Suprapubic skin (tissue), 4 donors: ENCODE data around the gene HOXA5. TPM values are rescaled to one million over a fixed set of nuclear protein-coding genes. Genes with fewer than 3 reads are reported as not detected.

Experiments
- DNase-seq, 2 donors: peaks; one replicate each; pipeline ENCODE4 v3.0.0-alpha.2; 2019; ENCODE audit warnings: low spot score in 2 of 2
- H3K27ac ChIP-seq: fragments of 200-600 bp; sonication (generic); one replicate; pipeline ENCODE4 v1.5.1; 2019
- H3K27me3 ChIP-seq: fragments of 200-600 bp; sonication (generic); one replicate; pipeline ENCODE4 v1.5.1; 2019
- H3K36me3 ChIP-seq: fragments of 200-600 bp; sonication (generic); one replicate; pipeline ENCODE4 v1.5.1; 2019
- H3K4me1 ChIP-seq: fragments of 200-600 bp; sonication (generic); one replicate; pipeline ENCODE4 v1.5.1; 2019
- H3K4me3 ChIP-seq: fragments of 200-600 bp; sonication (generic); one replicate; pipeline ENCODE4 v1.5.1; 2019; ENCODE audit warnings: mild to moderate bottlenecking
- H3K9me3 ChIP-seq: fragments of 200-600 bp; sonication (generic); one replicate; pipeline ENCODE4 v1.5.1; 2019
- EP300 ChIP-seq: sonication (generic); formaldehyde crosslinking; IDR thresholded peaks from one replicate; pipeline ENCODE4 v1.6.1; 2017; ENCODE audit warnings: antibody characterized with exemption
- POLR2A ChIP-seq, 2 donors: fragments of 450-650 bp; IDR thresholded peaks; one replicate each; pipeline ENCODE4 v1.6.1; 2017; ENCODE audit warnings: antibody characterized with exemption in 2 of 2, mild to moderate bottlenecking in 2 of 2, moderate library complexity in 2 of 2
- POLR2AphosphoS5 ChIP-seq, 3 donors: sonication (generic); formaldehyde crosslinking; IDR thresholded peaks; one replicate each; pipeline ENCODE4 v1.6.1; 2017; ENCODE audit warnings: antibody characterized with exemption in 3 of 3
- WGBS: methylation state at CpG from one replicate; pipeline ENCODE4 v1.1.5; 2018; 5-methylcytosine and 5-hydroxymethylcytosine counted together
- total RNA-seq, 4 donors: library from RNA; depleted of rRNA; stranded (reverse); fragments of >200 nt; gene quantifications; one replicate each; pipeline ENCODE4 v1.1.0, GENCODE V29; 2016
- TF ChIP-seq, protein P1 (sequence below), 2 donors: fragments of 200-600 bp in 1 of 2; fragments of 450-650 bp in 1 of 2; sonication (generic) in 1 of 2; IDR thresholded peaks; one replicate each; pipeline ENCODE4 v1.5.1; 2016 to 2019; ENCODE audit warnings: antibody characterized with exemption in 2 of 2, mild to moderate bottlenecking in 1 of 2, moderate library complexity in 1 of 2

Gene HOXA5
- total RNA-seq, 4 donors from 2014 or later, result 4.7 to 16.3 (median 14.6) TPM

DNA sequence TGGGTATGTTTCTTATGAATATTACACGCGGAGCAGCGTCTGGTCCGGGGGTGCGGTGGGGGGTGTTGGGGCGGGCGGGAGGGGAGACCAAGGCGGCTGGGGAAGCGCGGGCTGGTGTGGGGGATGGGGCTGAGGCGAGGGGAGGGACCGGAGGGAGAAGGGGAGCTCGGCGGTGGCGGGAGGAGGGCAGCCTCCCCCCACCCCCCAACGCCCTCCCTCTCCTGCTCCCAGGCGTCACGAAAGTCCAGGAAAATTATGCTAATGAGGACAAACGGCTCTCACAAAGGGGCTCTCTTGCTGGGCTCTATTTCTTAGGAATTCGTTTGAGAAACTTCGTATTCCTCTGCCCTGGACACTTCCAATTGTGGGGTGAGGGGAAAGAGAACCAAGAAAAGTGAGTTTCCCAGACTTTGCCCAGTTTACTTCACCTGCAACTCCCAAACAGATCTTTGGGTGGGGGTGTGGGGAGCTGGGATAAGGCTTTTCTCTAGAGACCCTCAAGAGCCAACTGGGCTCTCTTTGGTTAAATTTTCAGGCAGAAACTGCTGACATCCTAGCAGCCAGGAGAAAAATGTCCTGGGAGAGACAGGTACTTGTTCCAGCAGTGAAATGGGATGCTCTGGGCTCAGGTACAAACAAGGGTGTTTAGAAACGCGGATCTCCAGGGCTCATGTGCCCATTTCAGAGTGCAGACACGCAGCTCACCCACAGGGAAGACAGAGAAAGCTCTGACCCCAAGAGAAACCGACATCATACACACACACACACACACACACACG, 29.3 kb downstream of the HOXA5 start:
- no peaks in the 10 kb centered on the region for H3K9me3 ChIP-seq
- peak overlapping the region; percentile 86 for H3K27ac ChIP-seq
- peak in 1 of 2 donors; percentile 54 for DNase-seq
- TF ChIP-seq, protein P1, sequence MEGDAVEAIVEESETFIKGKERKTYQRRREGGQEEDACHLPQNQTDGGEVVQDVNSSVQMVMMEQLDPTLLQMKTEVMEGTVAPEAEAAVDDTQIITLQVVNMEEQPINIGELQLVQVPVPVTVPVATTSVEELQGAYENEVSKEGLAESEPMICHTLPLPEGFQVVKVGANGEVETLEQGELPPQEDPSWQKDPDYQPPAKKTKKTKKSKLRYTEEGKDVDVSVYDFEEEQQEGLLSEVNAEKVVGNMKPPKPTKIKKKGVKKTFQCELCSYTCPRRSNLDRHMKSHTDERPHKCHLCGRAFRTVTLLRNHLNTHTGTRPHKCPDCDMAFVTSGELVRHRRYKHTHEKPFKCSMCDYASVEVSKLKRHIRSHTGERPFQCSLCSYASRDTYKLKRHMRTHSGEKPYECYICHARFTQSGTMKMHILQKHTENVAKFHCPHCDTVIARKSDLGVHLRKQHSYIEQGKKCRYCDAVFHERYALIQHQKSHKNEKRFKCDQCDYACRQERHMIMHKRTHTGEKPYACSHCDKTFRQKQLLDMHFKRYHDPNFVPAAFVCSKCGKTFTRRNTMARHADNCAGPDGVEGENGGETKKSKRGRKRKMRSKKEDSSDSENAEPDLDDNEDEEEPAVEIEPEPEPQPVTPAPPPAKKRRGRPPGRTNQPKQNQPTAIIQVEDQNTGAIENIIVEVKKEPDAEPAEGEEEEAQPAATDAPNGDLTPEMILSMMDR (IDR thresholded peaks at IDR 0.05), result no peak
- no peak for TF ChIP-seq POLR2AphosphoS5 (IDR thresholded peaks at IDR 0.05)
- TF ChIP-seq POLR2A (IDR thresholded peaks at IDR 0.05), result no peak
- TF ChIP-seq EP300, result no peak
- H3K27me3 ChIP-seq, result no peaks in the 10 kb centered on the region
- H3K4me1 ChIP-seq, result peaks cover 45% of the 10 kb centered on the region
- WGBS, result 31% methylated on average over 21 of the region's 26 CpGs
- peaks cover 8% of the 10 kb centered on the region for H3K36me3 ChIP-seq
- peak overlapping the region; percentile 58 for H3K4me3 ChIP-seq

DNA sequence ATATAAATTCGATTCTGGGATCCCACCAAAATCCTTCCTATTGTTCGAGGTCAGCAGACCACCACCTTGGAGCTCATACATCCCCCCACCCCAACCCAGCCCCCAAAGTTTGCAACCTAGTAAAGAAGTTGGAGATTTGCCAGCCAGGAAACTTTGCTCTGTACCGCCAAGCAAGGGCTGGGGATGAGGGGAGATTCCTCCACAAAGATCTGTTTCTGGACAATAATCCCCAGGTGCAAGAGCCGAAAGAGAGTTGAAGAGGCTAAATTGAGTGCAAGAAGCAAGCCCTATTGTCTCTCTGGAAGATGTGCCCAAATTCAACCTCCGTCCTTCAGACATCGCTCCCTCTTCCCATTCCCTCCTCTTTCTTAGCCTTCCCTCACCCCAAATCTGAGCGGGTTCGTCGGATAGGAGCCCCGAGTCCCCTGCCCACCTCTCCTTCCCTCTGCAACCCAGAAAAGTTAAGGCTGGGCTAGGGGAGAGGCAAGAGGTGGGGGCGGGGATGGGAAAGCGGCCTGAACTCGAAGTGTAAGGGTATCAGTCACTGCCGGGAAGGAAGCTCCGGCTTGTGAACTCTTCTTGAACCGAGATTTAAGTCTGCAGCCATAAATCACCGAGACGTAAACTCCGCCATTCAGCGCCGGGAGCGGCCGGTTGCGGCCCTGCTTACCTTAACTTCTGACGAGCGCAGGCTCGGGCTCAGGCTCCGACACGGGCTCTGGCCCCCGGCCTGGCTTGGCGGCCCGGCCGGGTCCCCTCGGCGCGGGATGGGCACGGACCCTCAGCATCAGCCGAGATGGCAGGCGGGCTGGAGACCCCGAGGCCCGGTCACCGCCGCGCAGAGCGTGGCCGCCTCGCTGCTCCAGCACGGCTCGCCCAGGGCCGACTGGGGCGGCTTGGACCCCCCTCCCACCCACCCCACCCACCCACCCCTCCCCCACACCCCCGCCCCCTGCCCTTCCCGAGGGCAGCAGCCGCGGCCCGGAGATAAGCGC, 30.2 kb downstream of the HOXA5 start:
- Histone ChIP-seq H3K36me3 (peaks cover 8% of the 10 kb centered on the region), H3K27me3 (no peaks in the 10 kb centered on the region), H3K27ac (peak overlapping the region; percentile 86), H3K9me3 (no peaks in the 10 kb centered on the region), H3K4me1 (peaks cover 45% of the 10 kb centered on the region), H3K4me3 (peak overlapping the region; percentile 58)
- TF ChIP-seq POLR2A (IDR thresholded peaks at IDR 0.05) (no peak), EP300 (no peak), POLR2AphosphoS5 (IDR thresholded peaks at IDR 0.05) (no peak)
- TF ChIP-seq, protein P1 (IDR thresholded peaks at IDR 0.05), result no peak
- DNase-seq, result peak in 1 of 2 donors; percentile 60
- WGBS, result 38% methylated on average over 24 of the region's 57 CpGs

DNA sequence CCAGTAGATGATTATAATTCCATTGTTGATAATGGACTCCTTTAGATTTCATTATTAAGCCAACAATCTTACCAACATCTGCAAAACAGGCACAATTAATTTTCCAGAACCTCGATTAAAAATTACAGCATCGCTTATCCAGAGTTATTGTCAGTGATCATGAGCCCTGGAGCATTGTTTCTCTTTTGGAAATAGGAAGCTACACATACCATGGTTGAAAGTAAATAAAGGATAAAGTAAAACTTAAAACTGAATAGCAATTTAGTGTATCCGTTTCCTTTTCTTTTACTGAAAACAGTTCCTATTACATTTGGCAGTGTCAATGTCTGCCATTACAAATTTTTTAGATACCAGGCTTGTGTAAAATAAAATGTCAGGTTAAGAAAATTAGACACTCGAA, 31.1 kb downstream of the HOXA5 start:
- WGBS, result 47% methylated on average over 4 of the region's 4 CpGs
- H3K27ac ChIP-seq, result no peak overlapping the region
- H3K27me3 ChIP-seq, result no peaks in the 10 kb centered on the region
- H3K4me3 ChIP-seq, result no peak overlapping the region
- peaks cover 45% of the 10 kb centered on the region for H3K4me1 ChIP-seq
- TF ChIP-seq EP300 (no peak), POLR2A (IDR thresholded peaks at IDR 0.05) (no peak), POLR2AphosphoS5 (IDR thresholded peaks at IDR 0.05) (no peak)
- TF ChIP-seq, protein P1 (IDR thresholded peaks at IDR 0.05), result no peak
- DNase-seq, result no peak
- H3K36me3 ChIP-seq, result peaks cover 12% of the 10 kb centered on the region
- no peaks in the 10 kb centered on the region for H3K9me3 ChIP-seq

DNA sequence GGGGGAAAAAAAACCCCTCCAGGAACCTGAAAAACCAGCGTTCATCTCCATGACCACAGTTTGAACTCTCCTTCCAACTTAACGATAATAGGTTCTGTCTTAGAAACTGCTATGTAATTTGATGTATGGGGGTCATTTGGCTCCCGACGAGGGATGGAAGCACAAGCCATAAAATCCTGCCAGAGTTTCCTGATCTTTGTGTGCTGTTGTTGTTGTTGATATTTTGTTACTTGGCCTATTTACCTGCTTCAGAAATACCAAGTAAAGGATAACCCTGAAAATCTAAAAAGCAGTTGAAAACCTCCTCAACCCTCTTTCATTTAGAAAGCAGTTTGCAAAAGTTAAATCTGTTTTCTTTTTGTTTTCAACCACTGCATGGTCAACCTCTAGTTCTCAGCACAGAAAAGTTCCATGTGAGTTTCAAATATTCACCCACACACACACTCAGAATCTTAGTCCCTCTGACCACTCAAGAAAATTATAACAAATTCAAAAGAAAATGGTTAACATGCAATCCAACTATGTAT, 31.7 kb downstream of the HOXA5 start:
- Histone ChIP-seq H3K4me1 (peaks cover 45% of the 10 kb centered on the region), H3K9me3 (no peaks in the 10 kb centered on the region), H3K36me3 (peaks cover 12% of the 10 kb centered on the region), H3K27ac (peak overlapping the region; percentile 73), H3K27me3 (no peaks in the 10 kb centered on the region), H3K4me3 (no peak overlapping the region)
- TF ChIP-seq EP300 (no peak), POLR2AphosphoS5 (IDR thresholded peaks at IDR 0.05) (no peak), POLR2A (IDR thresholded peaks at IDR 0.05) (no peak)
- TF ChIP-seq, protein P1 (IDR thresholded peaks at IDR 0.05), result no peak
- WGBS, result 50% methylated on average over 4 of the region's 4 CpGs
- no peak for DNase-seq
